Right ventricle myocardium inferior (tissue), 1 donor: ENCODE data around the gene SMAD9. TPM values are rescaled to one million over a fixed set of nuclear protein-coding genes. Genes with fewer than 3 reads are reported as not detected.

Source experiments
- ATAC-seq: fragments of 200-7000 bp; cut with Tn5 transposase; one replicate; pipeline ENCODE4 v1.9.1; 2020; ENCODE audit warnings: mild to moderate bottlenecking, moderate library complexity
- DNase-seq: peaks from one replicate; pipeline ENCODE4 v3.0.0; 2021; ENCODE audit errors: missing footprints
- intact Hi-C: fragments of 100-400 bp; cut with DNase I; formaldehyde crosslinking; loops from one replicate; pipeline ENCODE4 v1.11.0; 2022
- long read RNA-seq: library from polyadenylated mRNA; unstranded; transcript quantifications from one replicate; pipeline ENCODE4 v2.0.0, GENCODE V29; 2021
- total RNA-seq: library from RNA; stranded (reverse); fragmentation: NEBNext Ultra II Directional; extraction: Animal tissue kit (Norgen Biotek cat#: 25700); gene quantifications from one replicate; pipeline ENCODE4 v1.2.1, GENCODE V29; 2021
- donor health status: DM: no; HTN: yes; CAD: no; lungs with severe emphysema.

SMAD9 gene
- total RNA-seq, result 1.9 TPM
- long read RNA-seq, partial matches to known transcripts, result 0 of 1 reads
- long read RNA-seq, other reads (novel, unspliced or antisense), result 1 of 1 reads

GRCh38 chr13:36919833-36920615, at the start of gene SMAD9:
Gene SMAD9 (minus strand): TSS chr13:36920238. CDS start chr13:36879689, 40,549 bp downstream.
- intact Hi-C loops, result loop anchor here (5.0 kb wide), 1 partner anchor 58 kb away; no protein-coding TSS in a partner anchor
- peak; percentile 67 for ATAC-seq
- DNase-seq, result peak; percentile 87

- intact Hi-C loops, result no loop called here
- ATAC-seq (no peak), DNase-seq (no peak)
Measured at GRCh38 chr13:36966404-36966803, 46.4 kb upstream of the SMAD9 start.

GRCh38 chr13:36965767-36966166, 45.7 kb upstream of the SMAD9 start:
- no peak for DNase-seq
- intact Hi-C loops, result no loop called here
- no peak for ATAC-seq

GRCh38 chr13:36959456-36960116, 39.5 kb upstream of the SMAD9 start:
- intact Hi-C loops, result no loop called here
- DNase-seq (no peak), ATAC-seq (no peak)

GRCh38 chr13:36954542-36954941, 34.5 kb upstream of the SMAD9 start:
- DNase-seq, result no peak
- ATAC-seq, result no peak
- intact Hi-C loops, result no loop called here

- DNase-seq (no peak), ATAC-seq (no peak)
- intact Hi-C loops, result no loop called here
Measured at GRCh38 chr13:36950920-36951319, 30.9 kb upstream of the SMAD9 start.

- intact Hi-C loops, result no loop called here
- ATAC-seq, result no peak
- no peak for DNase-seq
Measured at GRCh38 chr13:36950330-36950729, 30.3 kb upstream of the SMAD9 start.

GRCh38 chr13:36945078-36945477, 25.0 kb upstream of the SMAD9 start:
- intact Hi-C loops, result no loop called here
- ATAC-seq (no peak), DNase-seq (no peak)

- no peak for DNase-seq
- no peak for ATAC-seq
- intact Hi-C loops, result no loop called here
Measured at GRCh38 chr13:36925603-36926002, 5.6 kb upstream of the SMAD9 start.

GRCh38 chr13:36924001-36924400, 4.0 kb upstream of the SMAD9 start:
- ATAC-seq, result no peak
- intact Hi-C loops, result no loop called here
- no peak for DNase-seq

- no peak for DNase-seq
- intact Hi-C loops, result no loop called here
- ATAC-seq, result no peak
Measured at GRCh38 chr13:36921631-36922301, 1.7 kb upstream of the SMAD9 start.

GRCh38 chr13:36920616-36921185, 663 bp upstream of the SMAD9 start:
- ATAC-seq, result no peak
- no peak for DNase-seq
- intact Hi-C loops, result no loop called here

- intact Hi-C loops, result loop anchor here (5.0 kb wide), 1 partner anchor 57 kb away; no protein-coding TSS in a partner anchor
- DNase-seq (no peak), ATAC-seq (peak; percentile 48)
Measured at GRCh38 chr13:36919171-36919832, 736 bp downstream of the SMAD9 start.

- intact Hi-C loops, result loop anchor here (5.0 kb wide), 1 partner anchor 56 kb away; no protein-coding TSS in a partner anchor
- ATAC-seq, result no peak
- no peak for DNase-seq
Measured at GRCh38 chr13:36918246-36919131, 1.5 kb downstream of the SMAD9 start.

- no peak for DNase-seq
- ATAC-seq, result no peak
- intact Hi-C loops, result loop anchor here (5.0 kb wide), 1 partner anchor 55 kb away; no protein-coding TSS in a partner anchor
Measured at GRCh38 chr13:36917311-36917710, 2.7 kb downstream of the SMAD9 start.

GRCh38 chr13:36915896-36916640, 4.0 kb downstream of the SMAD9 start:
- no peak for DNase-seq
- no peak for ATAC-seq
- intact Hi-C loops, result loop anchor here (5.0 kb wide), 1 partner anchor 54 kb away; no protein-coding TSS in a partner anchor

- no peak for ATAC-seq
Measured at GRCh38 chr13:36915106-36915505, 4.9 kb downstream of the SMAD9 start.

More at GRCh38 chr13:36915106-36915505, 4.9 kb downstream of the SMAD9 start:
- intact Hi-C loops, result loop anchor here (5.0 kb wide), 1 partner anchor 53 kb away; no protein-coding TSS in a partner anchor
- DNase-seq, result no peak
